Progenitor cell of endocrine pancreas (in vitro differentiated cells): Measurements from ENCODE around the gene FAM227B. TPM values are rescaled to one million over a fixed set of nuclear protein-coding genes. Genes with fewer than 3 reads are reported as not detected.
"Not testable (repeated sequence)": the region's sequence is repeated elsewhere in the genome, so short reads cannot be mapped to it uniquely, and the experiment has no call there.

Experiments
- DNase-seq: peaks from one replicate; pipeline ENCODE4 v3.0.0; 2021; ENCODE audit warnings: low spot score; ENCODE audit not compliant: unreplicated experiment
- H3K27ac Mint-ChIP-seq: 2 replicates; pipeline ENCODE4 v1.8.0; 2021; ENCODE audit warnings: mild to moderate bottlenecking, moderate library complexity, mixed read lengths
- H3K27me3 Mint-ChIP-seq: 2 replicates; pipeline ENCODE4 v1.8.0; 2021; ENCODE audit warnings: mixed read lengths
- H3K36me3 Mint-ChIP-seq: 2 replicates; pipeline ENCODE4 v1.8.0; 2022; ENCODE audit warnings: mixed read lengths; ENCODE audit not compliant: insufficient read depth
- H3K4me1 Mint-ChIP-seq: 2 replicates; pipeline ENCODE4 v1.8.0; 2021; ENCODE audit warnings: low read depth, mixed read lengths
- H3K4me3 Mint-ChIP-seq: 2 replicates; pipeline ENCODE4 v1.8.0; 2021; ENCODE audit warnings: low read depth, mild to moderate bottlenecking, moderate library complexity, mixed read lengths
- H3K9me3 Mint-ChIP-seq: 2 replicates; pipeline ENCODE4 v1.8.0; 2021; ENCODE audit warnings: low read depth, mixed read lengths
- total RNA-seq: library from RNA; stranded (reverse); gene quantifications from 2 replicates; pipeline ENCODE4 v1.2.1, GENCODE V29; 2021
- TF ChIP-seq, protein P1 (sequence below): fragments of 200-600 bp; sonication (generic); IDR thresholded peaks from one replicate; pipeline ENCODE4 v1.5.0; 2021; ENCODE audit warnings: antibody characterized with exemption, mild to moderate bottlenecking; ENCODE audit not compliant: unreplicated experiment

FAM227B gene
- total RNA-seq, 1 donor from 2014 or later = 8.9 TPM

GRCh38 chr15:49495993-49496753, 124.4 kb downstream of the FAM227B start:
- Mint-ChIP-seq H3K4me1 (peaks cover 5% of the 10 kb centered on the region), H3K4me3 (no peak overlapping the region), H3K9me3 (peaks cover 5% of the 10 kb centered on the region), H3K36me3 (no peaks in the 10 kb centered on the region), H3K27me3 (no peaks in the 10 kb centered on the region), H3K27ac (no peak overlapping the region)
- no peak for DNase-seq
- TF ChIP-seq, protein P1, sequence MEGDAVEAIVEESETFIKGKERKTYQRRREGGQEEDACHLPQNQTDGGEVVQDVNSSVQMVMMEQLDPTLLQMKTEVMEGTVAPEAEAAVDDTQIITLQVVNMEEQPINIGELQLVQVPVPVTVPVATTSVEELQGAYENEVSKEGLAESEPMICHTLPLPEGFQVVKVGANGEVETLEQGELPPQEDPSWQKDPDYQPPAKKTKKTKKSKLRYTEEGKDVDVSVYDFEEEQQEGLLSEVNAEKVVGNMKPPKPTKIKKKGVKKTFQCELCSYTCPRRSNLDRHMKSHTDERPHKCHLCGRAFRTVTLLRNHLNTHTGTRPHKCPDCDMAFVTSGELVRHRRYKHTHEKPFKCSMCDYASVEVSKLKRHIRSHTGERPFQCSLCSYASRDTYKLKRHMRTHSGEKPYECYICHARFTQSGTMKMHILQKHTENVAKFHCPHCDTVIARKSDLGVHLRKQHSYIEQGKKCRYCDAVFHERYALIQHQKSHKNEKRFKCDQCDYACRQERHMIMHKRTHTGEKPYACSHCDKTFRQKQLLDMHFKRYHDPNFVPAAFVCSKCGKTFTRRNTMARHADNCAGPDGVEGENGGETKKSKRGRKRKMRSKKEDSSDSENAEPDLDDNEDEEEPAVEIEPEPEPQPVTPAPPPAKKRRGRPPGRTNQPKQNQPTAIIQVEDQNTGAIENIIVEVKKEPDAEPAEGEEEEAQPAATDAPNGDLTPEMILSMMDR = no peak

DNA sequence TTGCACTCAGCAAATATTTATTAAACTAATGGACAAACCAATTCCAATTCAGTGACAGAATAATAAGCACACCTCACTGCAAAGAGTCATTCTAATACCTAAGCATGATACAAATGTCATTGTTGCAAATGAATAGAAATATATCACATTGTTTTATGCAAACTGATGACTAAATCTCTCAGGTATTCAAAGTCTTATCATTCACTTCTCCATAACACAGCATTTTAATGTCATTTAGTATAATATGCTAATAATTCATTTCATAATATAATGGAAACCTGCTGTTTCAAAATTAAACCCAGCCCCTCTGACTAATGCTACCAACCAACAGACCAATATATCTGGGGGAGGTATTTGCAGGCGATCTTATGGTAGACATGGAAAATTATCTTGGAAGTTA, 125.8 kb downstream of the FAM227B start:
- Mint-ChIP-seq H3K4me1 (peaks cover 5% of the 10 kb centered on the region), H3K9me3 (no peaks in the 10 kb centered on the region), H3K4me3 (no peak overlapping the region), H3K27me3 (no peaks in the 10 kb centered on the region), H3K27ac (no peak overlapping the region), H3K36me3 (no peaks in the 10 kb centered on the region)
- TF ChIP-seq, protein P1 = no peak
- DNase-seq = no peak

DNA sequence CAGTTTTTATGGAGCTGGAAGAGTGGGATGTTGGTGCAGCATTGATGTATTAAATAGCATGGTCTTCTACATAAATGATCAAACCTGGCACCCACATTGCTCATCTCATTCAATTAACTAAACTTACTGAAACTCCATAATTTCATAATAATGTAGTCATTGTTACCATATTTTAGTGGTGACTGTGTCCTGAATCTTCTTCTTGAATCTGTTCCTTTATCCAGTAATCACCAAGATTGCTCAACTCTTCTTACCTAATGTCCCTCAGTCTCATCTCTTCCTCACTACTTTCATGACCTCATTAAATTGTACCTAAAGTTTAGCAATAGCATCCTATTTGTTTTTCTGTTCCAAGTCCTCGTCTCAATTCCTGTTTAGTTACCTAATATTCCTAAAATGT, 127.8 kb downstream of the FAM227B start:
- Mint-ChIP-seq H3K27ac (no peak overlapping the region), H3K4me3 (no peak overlapping the region), H3K36me3 (no peaks in the 10 kb centered on the region), H3K27me3 (no peaks in the 10 kb centered on the region), H3K4me1 (peaks cover 5% of the 10 kb centered on the region), H3K9me3 (no peaks in the 10 kb centered on the region)
- DNase-seq = no peak
- TF ChIP-seq, protein P1 = no peak

- no peaks in the 10 kb centered on the region for H3K9me3 Mint-ChIP-seq
- H3K36me3 Mint-ChIP-seq = no peaks in the 10 kb centered on the region
- DNase-seq = no peak
- TF ChIP-seq, protein P1 = no peak
- no peak overlapping the region for H3K27ac Mint-ChIP-seq
- no peak overlapping the region for H3K4me3 Mint-ChIP-seq
- peaks cover 2% of the 10 kb centered on the region for H3K4me1 Mint-ChIP-seq
- H3K27me3 Mint-ChIP-seq = no peaks in the 10 kb centered on the region
Measured at GRCh38 chr15:49492151-49492550, 128.5 kb downstream of the FAM227B start.

DNA sequence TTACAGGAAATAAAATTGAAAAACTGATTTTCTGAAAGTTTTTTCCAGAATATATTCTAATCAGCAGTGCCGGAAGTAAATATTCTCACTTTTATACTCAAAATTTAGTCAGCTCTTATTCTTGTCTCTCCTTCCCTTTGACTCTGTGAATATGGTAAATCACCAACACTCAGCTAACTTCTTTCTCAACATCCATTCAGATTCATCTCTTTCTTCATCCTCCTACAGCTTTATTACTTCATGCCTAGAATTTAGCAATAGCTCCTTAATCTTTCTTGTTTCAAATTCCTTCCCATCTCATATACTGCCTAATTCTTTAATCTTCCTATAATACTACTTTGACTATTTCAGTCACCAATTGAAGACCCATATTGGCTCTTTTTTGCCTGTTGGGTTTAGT, 129.7 kb downstream of the FAM227B start:
- no peaks in the 10 kb centered on the region for H3K27me3 Mint-ChIP-seq
- no peaks in the 10 kb centered on the region for H3K36me3 Mint-ChIP-seq
- TF ChIP-seq, protein P1 = no peak
- no peak for DNase-seq
- no peaks in the 10 kb centered on the region for H3K4me1 Mint-ChIP-seq
- no peak overlapping the region for H3K4me3 Mint-ChIP-seq
- no peaks in the 10 kb centered on the region for H3K9me3 Mint-ChIP-seq
- no peak overlapping the region for H3K27ac Mint-ChIP-seq

GRCh38 chr15:49485401-49485800, 135.2 kb downstream of the FAM227B start:
- DNase-seq, H3K4me3 Mint-ChIP-seq, H3K4me1 Mint-ChIP-seq, H3K9me3 Mint-ChIP-seq, H3K36me3 Mint-ChIP-seq, H3K27me3 Mint-ChIP-seq, H3K27ac Mint-ChIP-seq: not testable (repeated sequence)

DNA sequence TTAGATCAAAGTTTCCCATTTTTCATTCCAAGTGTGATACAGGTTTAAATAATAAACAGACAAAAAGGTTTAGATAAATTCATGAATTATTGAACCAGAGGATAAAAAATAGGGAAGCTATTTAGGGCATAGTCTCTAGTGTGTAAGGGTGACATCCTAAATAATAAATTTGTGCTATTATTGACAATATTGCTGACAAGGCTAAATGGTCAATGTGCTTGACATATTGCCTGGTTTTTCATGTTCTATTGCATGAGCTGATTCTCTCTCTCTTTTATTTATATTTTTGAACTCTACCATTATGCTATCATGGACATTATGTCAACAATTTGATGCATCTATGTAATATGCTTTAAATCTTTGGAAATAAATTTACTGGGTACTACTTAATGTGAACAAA, 141.6 kb downstream of the FAM227B start:
- H3K27me3 Mint-ChIP-seq, H3K36me3 Mint-ChIP-seq, H3K27ac Mint-ChIP-seq, H3K4me1 Mint-ChIP-seq, H3K9me3 Mint-ChIP-seq, H3K4me3 Mint-ChIP-seq, DNase-seq: not testable (repeated sequence)

DNA sequence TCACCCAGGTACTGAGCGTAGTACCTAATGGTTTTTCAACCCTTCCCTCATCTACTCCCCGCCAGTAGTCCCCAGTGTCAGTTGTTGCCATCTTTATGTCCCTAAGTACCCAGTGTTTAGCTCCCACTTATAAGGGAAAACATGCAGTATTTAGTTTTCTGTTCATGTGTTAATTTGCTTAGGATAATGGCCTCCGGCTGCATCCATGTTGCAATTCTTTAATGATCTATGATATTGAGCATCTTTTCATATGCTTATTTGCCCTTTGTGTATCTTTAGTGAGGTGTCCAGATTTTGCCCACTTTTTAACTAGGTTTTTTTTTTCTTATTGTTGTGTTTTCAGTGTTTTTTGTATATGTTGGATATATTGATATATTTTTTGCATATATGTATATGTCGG, 142.6 kb downstream of the FAM227B start:
- not testable (repeated sequence) for H3K27me3 Mint-ChIP-seq, H3K9me3 Mint-ChIP-seq, DNase-seq, H3K4me3 Mint-ChIP-seq, H3K27ac Mint-ChIP-seq, H3K4me1 Mint-ChIP-seq, H3K36me3 Mint-ChIP-seq
